Measurements from ENCODE around the gene APBA1. TPM values are rescaled to one million over a fixed set of nuclear protein-coding genes. Genes with fewer than 3 reads are reported as not detected.

The APBA1 gene
- total and polyA plus RNA-seq, 2 donors (not counting 3 experiments of a cell fraction or from before 2014, with no cell fraction given) = 6.1 to 11.3 TPM

GRCh38 chr9:69465473-69465872 lies 206.7 kb downstream of the APBA1 start:
- Histone ChIP-seq H2AFZ (ENCODE audit: low read depth, low read length) (no peak overlapping the region), H3K4me1 (ENCODE audit: control insufficient read depth, extremely low read depth, insufficient read depth, low read length) (no peaks in the 10 kb centered on the region), H3K9me3 (replicated peaks; ENCODE audit: control insufficient read depth, insufficient read depth, low read length) (no peaks in the 10 kb centered on the region), H3K9me1 (replicated peaks; ENCODE audit: control insufficient read depth, extremely low read depth, insufficient read depth, low read length) (no peaks in the 10 kb centered on the region), H3K4me3 (replicated peaks in 1 of 3; ENCODE audit: insufficient read depth in 1 of 3, low read depth in 1 of 3, low read length in 3 of 3) (no peak overlapping the region), H3K79me2 (ENCODE audit: control insufficient read depth, insufficient read depth, low read length) (no peaks in the 10 kb centered on the region), H3K9ac (replicated peaks; ENCODE audit: extremely low read depth, insufficient read depth, low read length) (no peak overlapping the region), H3K27ac (ENCODE audit: insufficient read depth, low read depth, low read length) (no peak overlapping the region), H3K27me3 (ENCODE audit: control insufficient read depth in 2 of 2, insufficient read depth in 2 of 2, low read length in 2 of 2) (no peaks in the 10 kb centered on the region), H3K36me3 (ENCODE audit: control insufficient read depth in 2 of 2, extremely low read depth in 1 of 2, insufficient read depth in 2 of 2, low read length in 2 of 2) (no peaks in the 10 kb centered on the region), H4K20me1 (replicated peaks; ENCODE audit: control insufficient read depth, extremely low read depth, insufficient read depth, low read length) (no peaks in the 10 kb centered on the region), H3K4me2 (ENCODE audit: insufficient read depth, low read length) (no peak overlapping the region)
- ChIA-PET POLR2A (no interaction called here), CTCF (no interaction called here)
- intact Hi-C loops (cut with micrococcal nuclease) (no loop called here), dilution Hi-C loops (cut with MboI; ENCODE audit: extremely low pct_ligation_motif_present, low sequenced_read_pairs) (no loop called here)
- FAIRE-seq (no peak), DNase-seq (ENCODE audit: low read depth, low spot score) (no peak)
- TF ChIP-seq MAX (IDR thresholded peaks at IDR 0.05; ENCODE audit: insufficient read depth, insufficient read length) (no peak), JUN (IDR thresholded peaks at IDR 0.05; ENCODE audit: borderline replicate concordance, insufficient read depth, insufficient read length, low read depth) (no peak), FOS (IDR thresholded peaks at IDR 0.05; ENCODE audit: borderline replicate concordance, insufficient read depth, low read length) (no peak)
- BruUV-seq (replicated peaks) = no TSS peak

- H3K4me2 ChIP-seq (ENCODE audit: insufficient read depth, low read length) = no peak overlapping the region
- H3K79me2 ChIP-seq (ENCODE audit: control insufficient read depth, insufficient read depth, low read length) = no peaks in the 10 kb centered on the region
- H3K27me3 ChIP-seq (ENCODE audit: control insufficient read depth in 2 of 2, insufficient read depth in 2 of 2, low read length in 2 of 2) = no peaks in the 10 kb centered on the region
- H4K20me1 ChIP-seq (replicated peaks; ENCODE audit: control insufficient read depth, extremely low read depth, insufficient read depth, low read length) = no peaks in the 10 kb centered on the region
- H3K9me3 ChIP-seq (replicated peaks; ENCODE audit: control insufficient read depth, insufficient read depth, low read length) = no peaks in the 10 kb centered on the region
- ChIA-PET POLR2A (no interaction called here), CTCF (interaction anchor here (0.8 to 1.3 kb wide), 2 partner anchors 10 to 42 kb away, joined by 3 to 4 read pairs; no protein-coding TSS in a partner anchor)
- no peak overlapping the region for H3K9ac ChIP-seq (replicated peaks; ENCODE audit: extremely low read depth, insufficient read depth, low read length)
- dilution Hi-C loops (cut with MboI; ENCODE audit: extremely low pct_ligation_motif_present, low sequenced_read_pairs) (no loop called here), intact Hi-C loops (cut with micrococcal nuclease) (no loop called here)
- no peak overlapping the region for H3K27ac ChIP-seq (ENCODE audit: insufficient read depth, low read depth, low read length)
- no peaks in the 10 kb centered on the region for H3K4me1 ChIP-seq (ENCODE audit: control insufficient read depth, extremely low read depth, insufficient read depth, low read length)
- BruUV-seq (replicated peaks) = no TSS peak
- FAIRE-seq (no peak), DNase-seq (ENCODE audit: low read depth, low spot score) (peak; percentile 4)
- H2AFZ ChIP-seq (ENCODE audit: low read depth, low read length) = no peak overlapping the region
- no peak overlapping the region for H3K4me3 ChIP-seq (replicated peaks in 1 of 3; ENCODE audit: insufficient read depth in 1 of 3, low read depth in 1 of 3, low read length in 3 of 3)
- TF ChIP-seq MYC (IDR thresholded peaks at IDR 0.05; ENCODE audit: low read depth, low read length) (no peak), EZH2 (IDR thresholded peaks at IDR 0.05; ENCODE audit: borderline replicate concordance, low read depth, low read length, severe bottlenecking) (no peak), POLR2A (IDR thresholded peaks at IDR 0.05; ENCODE audit: low read depth, low read length) (no peak), MAX (IDR thresholded peaks at IDR 0.05; ENCODE audit: insufficient read depth, insufficient read length) (no peak)
- no peaks in the 10 kb centered on the region for H3K36me3 ChIP-seq (ENCODE audit: control insufficient read depth in 2 of 2, extremely low read depth in 1 of 2, insufficient read depth in 2 of 2, low read length in 2 of 2)
- H3K9me1 ChIP-seq (replicated peaks; ENCODE audit: control insufficient read depth, extremely low read depth, insufficient read depth, low read length) = no peaks in the 10 kb centered on the region
Observed at GRCh38 chr9:69463497-69464068, 208.6 kb downstream of the APBA1 start.
